Activated naive CD4-positive, alpha-beta T cell (primary cell): ENCODE measurements around the gene NCKAP5.

Experiments
- DNase-seq, 4 experiments: peaks; one replicate each; lab custom pipeline; 2025; lab: John Stamatoyannopoulos, UW

The NCKAP5 gene

DNA sequence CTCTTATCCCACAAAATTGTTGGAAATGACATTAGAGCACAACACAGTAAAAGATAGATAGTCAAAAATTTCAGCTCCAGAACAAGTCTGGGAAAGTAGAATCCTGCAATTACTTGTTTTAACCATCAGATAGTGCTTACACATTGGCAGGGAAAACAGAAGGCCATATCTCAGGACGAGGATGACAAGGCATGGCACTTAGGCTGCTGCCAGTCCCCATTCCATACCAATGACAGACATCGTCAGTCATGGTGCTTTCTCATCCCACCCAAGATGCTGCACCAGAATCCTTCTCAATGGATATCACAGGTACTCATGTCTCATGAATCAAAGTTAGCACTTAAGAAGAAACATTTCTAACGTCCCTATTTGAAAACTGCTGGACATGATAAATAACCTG, 187.3 kb downstream of the NCKAP5 start:
- DNase-seq, result no peak

DNA sequence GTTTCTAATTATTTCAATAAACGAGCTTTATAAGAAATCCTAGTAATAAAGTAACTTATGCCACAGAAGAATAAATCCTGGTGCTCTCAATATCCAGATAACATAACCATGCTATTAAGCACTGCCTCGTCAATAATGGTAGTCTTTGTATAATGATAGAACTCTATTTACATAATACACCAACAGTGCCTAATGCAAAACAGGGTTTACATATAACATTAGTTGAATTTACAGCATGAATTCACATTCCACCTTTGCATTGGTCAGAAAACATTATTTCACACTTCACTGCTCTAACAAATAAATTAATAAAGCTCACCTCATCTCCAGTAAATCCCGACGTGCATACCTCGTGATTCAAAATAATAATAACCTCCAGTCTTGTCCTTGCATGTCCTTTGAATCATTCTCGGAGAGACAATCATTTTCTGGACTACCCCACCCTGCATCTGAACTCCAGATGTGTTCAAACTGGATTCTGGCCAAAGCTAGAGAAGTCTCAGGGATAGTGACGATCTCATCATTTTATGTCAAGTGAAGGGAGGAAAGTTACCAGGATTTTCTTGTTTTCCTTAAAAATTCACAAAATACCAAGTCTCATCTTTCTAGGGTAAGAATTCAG, 189.2 kb downstream of the NCKAP5 start:
- no peak for DNase-seq

DNA sequence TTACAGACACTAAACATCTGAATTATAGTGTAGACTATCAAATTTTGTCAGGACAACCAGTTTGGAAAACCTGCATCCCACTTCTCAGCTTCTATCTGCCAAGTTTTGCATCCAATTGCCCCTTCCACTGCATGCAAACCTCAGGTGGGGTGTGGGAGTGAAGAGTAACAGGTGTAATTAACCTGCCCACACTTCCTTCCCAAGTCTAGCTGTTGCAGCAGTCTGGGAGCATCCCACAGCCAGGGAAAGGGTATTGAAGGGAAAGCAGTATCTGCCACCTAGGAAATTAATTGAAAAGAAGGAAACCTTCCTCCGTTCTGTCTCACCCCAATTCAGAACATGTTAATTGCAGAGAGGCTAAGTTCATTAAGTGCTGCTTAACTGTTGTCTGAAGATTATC, 189.9 kb downstream of the NCKAP5 start:
- no peak for DNase-seq

DNA sequence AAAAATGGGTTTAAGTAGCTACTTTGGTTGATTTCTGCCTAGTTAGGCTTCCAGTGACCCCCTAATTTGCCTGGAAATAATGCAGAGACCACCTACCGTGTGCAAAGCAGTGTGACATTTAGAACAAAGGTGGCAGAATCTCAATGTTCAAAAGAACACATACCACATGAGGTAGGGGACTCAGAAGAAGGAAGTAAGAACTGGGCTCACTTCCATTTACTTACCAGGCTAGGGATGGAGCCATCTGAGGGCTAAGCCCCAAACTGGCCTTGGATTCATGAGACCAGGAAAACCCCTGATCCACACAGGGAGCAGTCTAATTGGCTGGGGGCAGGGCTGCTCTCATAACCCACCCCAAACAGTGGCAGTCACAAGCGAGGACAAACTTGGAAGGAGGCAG, 190.7 kb downstream of the NCKAP5 start:
- DNase-seq, result no peak

DNA sequence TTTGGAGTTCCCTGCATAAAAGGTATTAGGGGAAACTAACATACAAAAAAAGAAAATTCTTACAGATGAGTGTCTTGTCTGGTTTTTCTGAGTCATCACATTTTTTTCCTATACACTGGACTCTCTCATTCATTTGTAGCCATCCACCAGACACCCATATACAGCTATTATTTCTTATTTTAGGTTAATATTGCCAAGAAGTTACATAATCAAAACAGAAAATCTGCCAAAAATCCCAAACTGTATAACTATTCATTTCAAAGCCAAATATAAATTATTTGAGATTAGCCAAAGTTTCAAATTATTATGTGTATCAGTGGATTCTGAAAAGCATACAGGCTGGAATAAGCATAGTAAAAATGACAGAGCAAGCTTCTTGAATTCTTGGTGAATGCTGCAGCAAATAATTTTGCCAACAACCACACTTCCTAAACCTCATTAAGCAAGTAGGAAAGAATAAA, 191.2 kb downstream of the NCKAP5 start:
- no peak for DNase-seq

DNA sequence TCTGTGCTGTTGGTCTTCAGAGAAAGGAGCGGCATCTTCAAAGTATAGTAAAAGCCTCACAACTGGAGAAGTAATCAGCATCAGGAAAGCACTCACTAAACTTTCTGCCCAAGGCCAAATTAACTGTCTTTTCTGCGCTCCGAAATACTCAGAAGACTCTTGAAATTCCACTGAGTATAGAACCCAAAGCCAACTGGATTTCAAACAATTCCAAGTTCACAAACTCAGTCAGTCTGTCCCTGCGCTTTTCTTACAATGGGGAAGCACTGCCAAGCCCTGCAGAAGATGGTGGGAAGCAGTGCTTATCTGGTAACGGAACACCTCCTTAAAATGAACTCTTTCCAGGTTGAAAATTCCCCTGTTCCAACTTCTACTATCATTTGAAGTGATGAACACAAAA, 193.5 kb downstream of the NCKAP5 start:
- no peak for DNase-seq

DNA sequence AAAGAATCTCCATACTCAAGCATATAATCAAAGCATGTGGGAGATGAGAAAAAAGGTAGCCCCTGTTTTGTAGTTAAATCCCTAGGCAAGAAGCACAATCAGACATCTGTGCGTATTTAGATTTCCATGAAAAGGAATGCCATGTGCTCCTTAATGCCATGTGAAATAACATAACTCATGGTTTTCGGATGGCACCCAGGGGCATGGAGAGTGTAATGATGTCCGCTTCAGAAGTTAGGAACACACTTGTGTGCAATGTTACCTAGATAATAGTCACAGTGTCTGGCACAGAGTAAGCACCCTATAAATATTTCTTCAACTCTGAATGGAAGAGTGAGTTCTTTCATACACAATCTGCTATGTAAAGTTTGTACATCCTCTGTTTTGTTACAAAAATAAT, 197.0 kb downstream of the NCKAP5 start:
- no peak for DNase-seq

DNA sequence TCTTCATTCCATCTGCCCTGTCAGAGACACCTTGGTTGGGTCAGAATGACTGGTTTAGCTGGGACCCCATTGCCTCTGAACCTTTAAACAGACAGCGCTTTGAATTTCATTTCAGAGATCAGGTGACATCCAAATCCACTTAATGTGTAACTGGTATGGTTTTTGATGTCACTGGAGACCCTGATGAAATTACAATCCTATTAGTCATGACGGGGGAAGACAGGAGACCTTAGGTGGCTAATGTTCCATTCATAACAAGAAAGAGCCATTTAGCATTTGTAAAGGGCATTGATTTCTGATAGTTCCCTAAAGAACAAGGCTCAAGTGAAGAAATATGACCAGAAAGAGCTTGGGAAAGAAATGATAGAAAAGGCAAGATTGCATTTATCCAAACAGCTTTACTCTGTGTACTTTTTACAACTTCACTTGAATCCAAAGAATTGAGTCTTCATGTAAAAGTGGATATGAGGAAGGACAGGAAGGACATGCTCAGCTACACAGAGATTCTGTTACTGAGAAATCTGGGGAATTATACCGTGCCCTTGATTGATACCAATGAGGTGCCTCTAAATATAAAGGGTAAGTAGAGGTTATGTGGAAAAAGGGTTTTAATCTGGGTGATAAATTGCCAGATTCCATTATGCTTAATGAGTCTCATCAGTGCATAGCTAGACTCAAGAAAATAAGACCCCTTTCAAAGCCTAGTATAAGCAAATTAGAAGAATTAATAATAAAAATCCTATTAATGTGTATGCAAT, 198.2 kb downstream of the NCKAP5 start:
- DNase-seq, result no peak

DNA sequence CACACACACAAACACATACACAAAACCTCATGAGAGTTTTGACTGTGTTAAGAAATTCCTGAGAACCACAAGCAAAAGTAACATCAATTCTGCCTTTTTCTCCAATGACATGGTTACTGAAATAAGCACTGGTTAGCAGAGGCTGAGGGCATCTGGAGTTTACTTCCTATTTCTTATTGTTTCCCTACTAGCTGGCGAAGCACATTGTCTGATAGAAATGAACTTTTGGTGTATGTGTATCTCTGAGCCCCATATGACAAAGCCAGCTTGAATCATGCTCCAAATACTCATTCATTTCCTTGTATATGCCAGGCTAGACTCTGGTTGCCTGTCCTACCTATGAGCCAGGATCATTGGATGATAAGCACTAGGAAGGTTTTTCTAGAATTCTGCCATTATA, 203.1 kb downstream of the NCKAP5 start:
- DNase-seq, result no peak

DNA sequence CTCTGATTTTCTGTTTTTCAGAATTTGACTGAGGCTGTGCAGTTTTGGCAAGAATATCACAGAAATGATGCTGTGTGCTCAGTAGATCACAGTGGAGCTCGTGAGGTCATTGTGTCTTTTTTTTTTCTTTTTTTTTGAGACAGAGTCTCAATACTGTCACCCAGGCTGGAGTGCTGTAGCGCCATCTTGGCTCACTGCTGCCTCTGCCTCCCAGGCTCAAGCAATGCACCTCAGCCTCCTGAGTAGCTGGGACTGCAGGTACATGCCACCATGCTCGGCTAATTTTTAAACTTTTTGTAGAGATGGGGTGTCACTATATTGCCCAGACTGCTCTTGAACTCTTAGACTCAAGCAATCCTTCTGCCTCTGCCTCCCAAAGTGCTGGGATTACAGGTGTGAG, 203.6 kb downstream of the NCKAP5 start:
- DNase-seq, result no peak

DNA sequence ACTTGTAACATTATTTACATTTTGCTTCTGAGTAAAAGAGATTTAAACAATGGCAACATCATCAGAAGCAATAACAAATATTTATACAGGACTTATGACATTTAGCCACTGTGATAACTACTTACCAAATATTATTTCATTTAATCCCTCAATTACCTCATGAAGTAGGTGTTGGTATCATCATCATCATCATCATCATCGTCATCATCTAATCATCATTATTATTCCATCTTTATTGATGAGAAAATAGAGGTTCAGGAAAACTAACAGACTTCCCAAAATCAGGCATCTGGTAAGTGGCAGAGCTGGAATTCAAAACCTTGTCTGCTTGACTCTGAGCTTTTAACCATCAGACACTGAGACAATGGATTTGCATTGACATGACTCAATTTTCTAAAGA, 204.4 kb downstream of the NCKAP5 start:
- no peak for DNase-seq

DNA sequence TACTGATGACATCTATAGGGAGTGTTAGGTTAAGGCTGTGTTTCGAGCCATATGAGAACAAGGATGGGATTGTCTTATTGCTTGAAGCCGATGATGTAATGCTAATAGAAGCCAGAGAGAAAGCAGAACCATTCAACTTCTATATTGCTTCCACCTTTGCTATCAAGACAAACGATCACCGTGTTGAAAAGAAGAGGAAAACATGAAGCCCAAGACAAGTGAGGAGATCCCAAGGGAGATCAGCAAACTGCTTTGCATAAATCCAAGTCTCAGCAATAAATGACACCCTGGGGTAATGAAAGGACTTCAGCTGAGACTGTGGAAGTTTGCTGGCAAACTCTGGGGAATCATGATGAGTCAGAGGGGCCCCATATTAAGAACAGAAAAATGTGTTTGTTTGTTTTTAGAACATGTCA, 206.2 kb downstream of the NCKAP5 start:
- DNase-seq, result no peak

DNA sequence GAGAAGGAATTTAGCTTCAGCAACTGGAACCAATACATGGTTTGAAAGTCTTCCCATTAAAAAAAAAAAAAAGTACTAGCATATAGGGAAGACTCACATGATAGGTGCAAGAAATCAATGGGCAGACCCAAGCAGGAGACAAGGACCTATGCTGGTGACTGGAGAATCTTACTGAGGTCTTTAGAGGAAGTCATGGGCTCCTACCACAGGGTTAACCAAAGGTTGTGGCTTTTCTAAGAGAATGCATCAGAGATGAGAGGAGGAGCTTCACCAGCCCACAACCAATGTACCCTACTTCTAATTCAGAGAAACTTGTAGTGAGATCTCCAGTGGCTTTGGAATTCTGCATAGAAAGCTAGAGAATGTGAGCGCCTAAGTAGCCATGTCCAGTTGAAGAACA, 207.4 kb downstream of the NCKAP5 start:
- no peak for DNase-seq

DNA sequence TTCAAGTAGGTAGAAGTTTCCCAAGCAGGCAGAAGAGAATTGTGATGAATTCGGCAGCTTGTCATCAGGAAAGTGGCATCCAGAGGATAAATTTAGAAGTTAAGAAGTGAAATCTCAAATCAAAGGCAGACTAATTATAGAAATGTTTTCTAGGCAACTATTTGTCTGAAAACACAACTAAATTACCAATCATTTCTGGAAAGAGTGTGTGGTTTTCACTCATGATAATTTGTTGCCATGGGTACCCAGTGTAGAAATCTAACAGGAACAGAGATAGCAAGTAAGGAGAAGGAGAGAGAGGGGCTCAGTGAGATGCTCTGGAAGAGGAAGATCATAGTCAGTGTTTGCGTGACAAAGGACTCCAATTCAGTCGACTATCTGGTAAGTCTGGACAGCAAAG, 208.1 kb downstream of the NCKAP5 start:
- no peak for DNase-seq

DNA sequence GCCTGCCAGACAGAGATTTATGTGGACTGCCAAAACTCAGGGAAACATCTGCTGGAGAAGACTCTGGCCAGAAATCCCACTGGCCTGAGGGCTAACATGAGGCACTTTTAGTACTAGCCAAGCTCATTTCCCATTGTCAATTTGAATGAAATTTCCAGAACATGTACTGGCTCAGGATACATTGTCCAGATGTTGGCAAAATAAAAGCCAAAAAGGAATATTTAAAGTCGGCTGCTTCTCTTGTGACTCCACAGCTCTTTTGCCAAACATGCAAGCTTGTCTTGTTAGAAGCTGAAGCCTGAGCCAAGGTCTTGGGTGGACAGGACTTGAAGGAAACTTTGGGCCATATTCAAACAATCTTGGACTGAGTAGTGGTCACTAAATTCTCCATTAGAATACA, 215.5 kb downstream of the NCKAP5 start:
- no peak for DNase-seq

DNA sequence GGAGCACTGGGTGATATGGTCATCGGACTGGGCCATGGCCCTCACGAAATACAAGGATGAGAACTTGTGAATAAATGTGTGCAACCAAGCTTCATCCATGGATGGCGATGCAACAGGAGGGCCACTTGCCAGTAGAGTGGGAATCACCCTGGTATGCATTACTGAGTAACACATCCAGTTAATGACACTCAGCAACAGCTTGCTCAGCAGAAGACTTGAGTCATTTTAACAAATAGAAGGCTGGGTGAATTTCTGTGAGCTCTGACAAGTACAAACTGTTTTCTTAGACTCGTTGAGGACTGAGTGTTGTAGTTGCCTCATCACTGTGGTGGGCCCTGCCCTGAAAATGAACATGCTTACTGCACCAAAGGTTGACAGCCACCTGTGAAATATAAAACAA, 221.6 kb downstream of the NCKAP5 start:
- no peak for DNase-seq

DNA sequence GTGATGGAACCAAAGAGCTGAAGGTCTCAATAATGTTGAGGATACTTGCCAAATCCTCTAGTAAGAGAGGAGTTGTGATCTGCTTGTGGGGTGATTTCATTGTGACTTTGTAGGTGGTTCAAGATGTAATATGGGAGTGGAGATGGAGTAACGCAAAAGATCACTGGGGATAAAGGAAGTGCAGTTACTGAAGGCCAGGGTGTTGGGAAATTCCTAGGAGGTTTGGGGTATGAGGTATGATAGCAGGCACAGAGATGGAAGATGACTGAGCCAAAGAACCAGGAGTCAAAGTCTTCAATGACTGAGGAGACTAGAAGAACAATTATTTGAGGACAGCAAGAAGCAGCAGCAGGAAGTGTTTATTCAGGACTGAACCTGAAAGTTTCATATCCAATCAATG, 222.6 kb downstream of the NCKAP5 start:
- no peak for DNase-seq

DNA sequence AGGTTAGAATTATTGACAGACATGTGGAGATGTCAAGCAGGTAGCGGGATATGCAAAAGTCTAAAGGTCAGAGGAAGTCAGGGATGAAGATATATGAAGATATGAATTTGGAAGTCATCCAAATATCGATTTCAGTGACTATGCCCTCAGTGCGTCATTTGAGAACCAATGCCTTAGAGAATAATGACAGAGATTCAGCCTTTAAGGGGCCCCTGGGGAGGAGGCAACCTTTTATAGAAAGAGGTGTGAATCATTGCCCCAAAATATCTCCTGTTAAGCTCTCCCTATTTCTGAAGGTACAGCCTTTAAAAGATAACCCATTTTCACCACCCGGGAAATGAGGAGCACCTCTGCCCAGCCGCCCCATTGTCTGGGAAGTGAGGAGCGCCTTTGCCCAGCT, 223.4 kb downstream of the NCKAP5 start:
- no peak for DNase-seq

DNA sequence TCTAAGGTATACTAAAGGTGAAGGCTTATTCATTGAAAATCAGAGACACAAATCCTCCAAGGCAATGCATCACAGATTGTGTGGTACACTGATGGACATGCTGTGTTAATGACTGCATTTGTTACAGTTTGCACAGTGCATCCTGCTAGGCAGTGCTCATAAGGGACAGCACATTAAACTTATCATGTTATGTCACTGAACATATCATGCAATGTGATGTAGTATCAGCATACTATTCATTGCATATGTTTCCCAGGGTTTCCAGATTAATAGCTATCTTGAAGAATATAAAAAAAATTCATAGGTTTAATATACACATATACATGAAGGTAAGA, 225.3 kb downstream of the NCKAP5 start:
- no peak for DNase-seq

DNA sequence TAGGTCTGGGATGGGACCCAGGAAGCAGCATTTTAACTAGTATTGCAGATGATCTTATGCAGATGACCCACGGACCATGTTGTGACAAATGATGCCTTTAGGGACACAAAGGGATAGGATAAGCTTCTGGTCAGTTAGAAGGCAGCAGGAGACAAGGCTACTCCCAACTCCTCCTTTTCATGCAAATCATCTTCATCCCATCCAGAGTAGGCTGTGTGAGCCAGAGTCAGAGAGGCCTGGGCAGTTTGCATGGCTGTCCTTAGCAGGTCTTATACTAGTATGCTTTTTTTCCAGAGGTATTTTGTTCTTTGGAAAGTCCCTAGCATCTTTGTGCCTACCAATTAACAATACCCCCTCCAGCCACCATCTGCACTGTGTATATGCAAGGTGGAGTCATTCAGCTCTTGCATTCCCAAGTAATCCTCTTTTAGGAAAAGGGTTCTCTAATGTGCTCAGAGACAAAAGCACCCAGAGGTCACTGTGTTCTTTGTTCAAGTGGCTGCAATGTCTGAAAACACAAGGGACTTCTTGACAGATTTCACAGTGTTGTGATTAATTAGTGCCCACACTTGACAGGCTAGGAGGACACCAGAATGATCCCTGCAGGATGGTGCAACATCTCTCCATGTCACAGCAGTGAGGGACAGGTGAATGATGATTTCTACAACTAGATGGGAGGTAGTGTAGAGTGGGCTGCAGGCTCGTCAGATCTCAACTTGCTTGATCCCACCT, 225.8 kb downstream of the NCKAP5 start:
- no peak for DNase-seq

DNA sequence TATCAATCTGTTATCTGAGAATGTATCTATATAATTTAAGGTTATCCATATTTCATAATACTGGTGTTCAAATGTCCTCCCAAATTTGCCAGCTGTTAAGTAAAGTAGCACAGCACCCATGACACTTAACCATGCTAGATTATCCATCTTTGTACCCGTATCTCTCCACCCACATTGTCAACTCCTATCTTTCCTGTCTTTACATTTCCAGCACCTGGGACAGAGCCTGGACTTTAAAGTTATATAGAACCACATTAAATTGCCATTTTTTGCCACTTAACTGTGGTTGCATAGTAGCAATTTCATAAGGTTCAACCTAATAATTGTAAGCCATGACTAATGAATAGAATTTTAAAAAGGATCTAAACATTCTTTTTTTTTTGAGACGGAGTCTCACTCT, 226.7 kb downstream of the NCKAP5 start:
- no peak for DNase-seq

DNA sequence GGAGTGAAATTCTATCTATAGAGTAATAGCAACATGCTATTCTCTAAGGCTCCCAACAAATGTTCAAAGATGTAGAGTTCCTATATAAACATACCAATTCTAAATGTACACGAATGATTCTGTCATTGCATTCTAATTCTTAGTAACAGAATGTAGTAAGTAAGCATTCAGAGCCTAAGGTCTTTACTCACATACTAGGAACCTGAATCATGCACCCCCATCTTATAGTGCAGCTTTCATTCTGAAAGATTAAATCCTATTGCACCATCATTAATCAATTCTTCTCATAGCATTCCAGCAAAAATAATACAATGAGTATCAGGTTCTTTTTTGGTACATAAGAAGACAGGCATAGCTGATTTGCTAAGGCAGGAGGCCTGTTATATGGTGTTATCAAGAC, 230.0 kb downstream of the NCKAP5 start:
- DNase-seq, result no peak

DNA sequence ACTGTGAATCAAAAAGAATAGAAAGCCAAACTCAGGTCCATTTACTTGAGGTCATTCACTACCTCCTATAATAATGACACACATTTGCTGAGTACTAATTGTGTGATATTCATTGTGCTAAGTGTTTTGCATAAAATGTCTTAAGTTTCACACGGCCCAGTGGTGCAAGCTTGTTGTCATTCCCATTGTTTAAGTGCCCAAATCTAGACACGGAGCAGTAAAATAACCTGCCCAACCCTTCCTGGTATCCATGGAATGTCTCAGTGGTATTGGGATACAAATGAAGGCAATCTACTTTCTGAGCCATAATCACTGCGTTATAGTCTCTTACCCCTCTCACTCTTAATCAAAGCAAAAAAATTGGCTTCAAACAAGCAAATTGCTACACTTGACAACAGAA, 233.3 kb downstream of the NCKAP5 start:
- no peak for DNase-seq
